Osteocyte (in vitro differentiated cells): ENCODE data around the gene PSMA4. TPM values are rescaled to one million over a fixed set of nuclear protein-coding genes. Genes with fewer than 3 reads are reported as not detected.

Source experiments
- DNase-seq: peaks from one replicate; pipeline ENCODE4 v3.0.0; 2021; ENCODE audit warnings: mixed read lengths; ENCODE audit not compliant: unreplicated experiment; ENCODE audit errors: extremely low spot score
- H3K27ac Mint-ChIP-seq: one replicate; pipeline ENCODE4 v1.8.0; 2021; ENCODE audit warnings: mild to moderate bottlenecking, mixed read lengths; ENCODE audit not compliant: unreplicated experiment
- H3K27me3 Mint-ChIP-seq: one replicate; pipeline ENCODE4 v1.8.0; 2021; ENCODE audit warnings: mixed read lengths; ENCODE audit not compliant: unreplicated experiment
- H3K36me3 Mint-ChIP-seq: one replicate; pipeline ENCODE4 v1.8.0; 2021; ENCODE audit warnings: mixed read lengths; ENCODE audit not compliant: unreplicated experiment
- H3K4me1 Mint-ChIP-seq: one replicate; pipeline ENCODE4 v1.8.0; 2021; ENCODE audit warnings: mixed read lengths; ENCODE audit not compliant: unreplicated experiment
- H3K4me3 Mint-ChIP-seq: one replicate; pipeline ENCODE4 v1.8.0; 2021; ENCODE audit warnings: mild to moderate bottlenecking, moderate library complexity, mixed read lengths; ENCODE audit not compliant: unreplicated experiment
- H3K9me3 Mint-ChIP-seq: one replicate; pipeline ENCODE4 v1.8.0; 2021; ENCODE audit warnings: mixed read lengths; ENCODE audit not compliant: unreplicated experiment
- long read RNA-seq: library from polyadenylated mRNA; unstranded; transcript quantifications from one replicate; pipeline ENCODE4 v2.0.0, GENCODE V29; 2021
- total RNA-seq: library from RNA; stranded (reverse); gene quantifications from 2 replicates; pipeline ENCODE4 v1.2.1, GENCODE V29; 2021
- TF ChIP-seq, protein P1 (sequence below): fragments of 200-600 bp; sonication (generic); IDR thresholded peaks from 2 replicates; pipeline ENCODE4 v1.5.0; 2021; ENCODE audit warnings: antibody characterized with exemption, mild to moderate bottlenecking, moderate library complexity

Gene PSMA4
- 172 and 183 TPM in 2 replicates for total RNA-seq
- long read RNA-seq, full-length matches to known transcripts = 412 of 422 reads
- long read RNA-seq, partial matches to known transcripts = 1 of 422 reads
- long read RNA-seq, other reads (novel, unspliced or antisense) = 9 of 422 reads

DNA sequence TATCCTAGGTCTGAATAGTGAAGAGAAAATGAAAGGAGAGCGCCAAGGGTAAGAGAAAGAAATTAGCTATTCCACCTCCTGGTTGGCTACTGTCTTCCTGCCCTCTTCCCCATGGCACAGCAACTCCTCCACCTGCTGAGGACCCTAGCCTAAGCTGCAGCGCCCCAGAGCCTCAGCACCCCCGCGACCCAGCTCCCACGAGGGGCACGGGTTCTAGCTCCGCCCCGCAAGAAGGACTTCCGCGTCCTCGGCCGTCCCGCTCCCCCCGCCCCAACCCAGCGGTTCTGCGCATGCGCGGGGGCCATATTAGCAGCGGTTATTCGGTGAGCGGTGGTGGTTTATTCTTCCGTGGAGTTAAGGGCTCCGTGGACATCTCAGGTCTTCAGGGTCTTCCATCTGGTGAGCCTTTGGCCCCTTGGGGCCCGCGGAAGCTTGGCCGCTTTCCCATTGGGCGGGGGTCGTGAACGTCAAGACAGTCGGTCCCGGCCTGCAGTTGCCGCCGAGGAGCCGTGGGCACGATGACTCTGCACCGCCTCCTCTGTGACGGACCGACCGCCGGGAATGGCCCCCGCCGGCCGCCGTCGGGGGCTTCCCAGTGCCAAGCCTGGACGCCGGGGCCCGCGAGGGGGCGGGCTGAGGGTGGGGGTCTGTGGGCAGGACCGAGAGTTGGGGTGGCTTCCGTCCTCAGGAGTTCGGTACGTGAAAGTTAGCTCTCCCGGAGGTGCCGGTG, at the start of gene PSMA4:
PSMA4 (plus strand) TSS at position 304 of the 730 bp plus-strand sequence. CDS start 1,484 bp downstream, outside the sequence.
- H3K27ac Mint-ChIP-seq = peak within 1 kb of the TSS; percentile 100
- H3K9me3 Mint-ChIP-seq = no peaks in the 10 kb centered on the region
- DNase-seq = peak; percentile 97
- peak within 1 kb of the TSS; percentile 99 for H3K4me3 Mint-ChIP-seq
- peaks cover 22% of the 10 kb centered on the region for H3K4me1 Mint-ChIP-seq
- H3K27me3 Mint-ChIP-seq = no peaks in the 10 kb centered on the region
- H3K36me3 Mint-ChIP-seq = peaks cover 14% of the 10 kb centered on the region
- TF ChIP-seq, protein P1, sequence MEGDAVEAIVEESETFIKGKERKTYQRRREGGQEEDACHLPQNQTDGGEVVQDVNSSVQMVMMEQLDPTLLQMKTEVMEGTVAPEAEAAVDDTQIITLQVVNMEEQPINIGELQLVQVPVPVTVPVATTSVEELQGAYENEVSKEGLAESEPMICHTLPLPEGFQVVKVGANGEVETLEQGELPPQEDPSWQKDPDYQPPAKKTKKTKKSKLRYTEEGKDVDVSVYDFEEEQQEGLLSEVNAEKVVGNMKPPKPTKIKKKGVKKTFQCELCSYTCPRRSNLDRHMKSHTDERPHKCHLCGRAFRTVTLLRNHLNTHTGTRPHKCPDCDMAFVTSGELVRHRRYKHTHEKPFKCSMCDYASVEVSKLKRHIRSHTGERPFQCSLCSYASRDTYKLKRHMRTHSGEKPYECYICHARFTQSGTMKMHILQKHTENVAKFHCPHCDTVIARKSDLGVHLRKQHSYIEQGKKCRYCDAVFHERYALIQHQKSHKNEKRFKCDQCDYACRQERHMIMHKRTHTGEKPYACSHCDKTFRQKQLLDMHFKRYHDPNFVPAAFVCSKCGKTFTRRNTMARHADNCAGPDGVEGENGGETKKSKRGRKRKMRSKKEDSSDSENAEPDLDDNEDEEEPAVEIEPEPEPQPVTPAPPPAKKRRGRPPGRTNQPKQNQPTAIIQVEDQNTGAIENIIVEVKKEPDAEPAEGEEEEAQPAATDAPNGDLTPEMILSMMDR = peak; percentile 38

DNA sequence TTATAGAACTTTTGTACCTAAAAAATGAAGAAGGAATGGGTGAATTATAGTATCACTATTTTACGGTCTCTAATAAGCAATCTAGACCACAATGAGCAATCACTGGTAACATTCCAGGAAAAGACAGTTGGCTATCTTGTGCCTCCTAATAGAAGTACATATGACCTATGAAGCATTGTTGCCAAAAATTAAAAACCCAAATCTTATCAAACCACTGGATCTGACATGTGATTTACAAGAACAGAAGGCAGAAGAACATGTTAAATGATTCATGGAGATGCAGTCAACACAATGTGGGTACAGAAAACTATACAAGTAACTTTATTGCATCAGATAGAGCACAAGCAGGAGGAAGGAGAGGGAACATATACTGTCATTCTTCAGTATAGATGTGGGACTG, 47.4 kb upstream of the PSMA4 start:
- Mint-ChIP-seq H3K4me3 (no peak overlapping the region), H3K36me3 (peaks cover 61% of the 10 kb centered on the region), H3K27ac (no peak overlapping the region), H3K27me3 (no peaks in the 10 kb centered on the region), H3K9me3 (no peaks in the 10 kb centered on the region), H3K4me1 (peaks cover 4% of the 10 kb centered on the region)
- TF ChIP-seq, protein P1 = no peak
- DNase-seq = no peak

DNA sequence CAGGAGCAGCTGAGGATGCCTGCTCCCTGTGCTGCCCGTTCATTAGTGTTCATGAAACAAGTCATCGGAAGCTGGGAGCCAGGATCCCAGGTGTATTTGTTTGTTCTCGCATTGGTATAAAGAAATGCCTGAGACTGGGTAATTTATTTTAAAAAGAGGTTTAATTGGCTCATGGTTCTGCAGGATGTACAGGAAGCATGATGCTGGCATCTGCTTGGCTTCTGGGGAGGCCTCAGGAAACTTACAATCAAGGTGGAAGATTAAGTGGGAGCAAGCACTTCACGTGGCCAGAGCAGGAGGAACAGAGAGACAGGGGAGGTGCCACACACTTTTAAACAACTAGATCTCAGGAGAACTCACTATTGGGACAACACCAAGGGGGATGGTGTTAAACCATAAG, 38.4 kb upstream of the PSMA4 start:
- peaks cover 6% of the 10 kb centered on the region for H3K4me1 Mint-ChIP-seq
- no peak overlapping the region for H3K4me3 Mint-ChIP-seq

DNA sequence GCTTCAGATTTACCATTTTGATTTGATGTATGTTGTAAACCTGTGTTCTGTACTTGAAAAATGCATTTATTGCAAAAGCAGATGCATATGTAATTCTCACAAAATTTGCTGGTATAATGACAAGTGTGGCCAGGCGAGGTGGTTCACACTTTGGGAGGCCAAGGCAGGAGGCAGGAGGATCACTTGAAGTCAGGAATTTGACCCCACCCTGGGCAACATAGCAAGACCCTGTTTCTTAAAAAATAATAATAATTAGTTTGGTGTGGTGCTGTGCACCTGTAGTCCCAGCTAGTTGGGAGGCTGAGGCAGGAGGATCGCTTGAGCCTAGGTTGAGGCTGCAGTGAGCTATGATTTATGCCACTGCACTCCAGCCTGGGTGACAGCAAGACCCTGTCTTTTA, 37.6 kb upstream of the PSMA4 start:
- Mint-ChIP-seq H3K9me3 (no peaks in the 10 kb centered on the region), H3K27me3 (no peaks in the 10 kb centered on the region), H3K4me1 (peaks cover 9% of the 10 kb centered on the region), H3K4me3 (no peak overlapping the region), H3K36me3 (peaks cover 30% of the 10 kb centered on the region), H3K27ac (no peak overlapping the region)
- DNase-seq = no peak
- TF ChIP-seq, protein P1 = no peak

More for the DNA sequence above, 38.4 kb upstream of the PSMA4 start:
- Mint-ChIP-seq H3K36me3 (peaks cover 37% of the 10 kb centered on the region), H3K27ac (no peak overlapping the region), H3K27me3 (no peaks in the 10 kb centered on the region), H3K9me3 (no peaks in the 10 kb centered on the region)
- DNase-seq = no peak
- TF ChIP-seq, protein P1 = no peak
